GM12891 (cell line): ENCODE results near the gene ETF1.

Experiments
- POLR2A ChIP-seq: IDR thresholded peaks from 2 replicates; pipeline ENCODE4 v1.6.1; 2011; ENCODE audit warnings: low read depth, low read length, control low read depth
- TAF1 ChIP-seq: IDR thresholded peaks from 2 replicates; pipeline ENCODE4 v1.6.1; 2011; ENCODE audit warnings: low read depth, low read length, control low read depth

DNA sequence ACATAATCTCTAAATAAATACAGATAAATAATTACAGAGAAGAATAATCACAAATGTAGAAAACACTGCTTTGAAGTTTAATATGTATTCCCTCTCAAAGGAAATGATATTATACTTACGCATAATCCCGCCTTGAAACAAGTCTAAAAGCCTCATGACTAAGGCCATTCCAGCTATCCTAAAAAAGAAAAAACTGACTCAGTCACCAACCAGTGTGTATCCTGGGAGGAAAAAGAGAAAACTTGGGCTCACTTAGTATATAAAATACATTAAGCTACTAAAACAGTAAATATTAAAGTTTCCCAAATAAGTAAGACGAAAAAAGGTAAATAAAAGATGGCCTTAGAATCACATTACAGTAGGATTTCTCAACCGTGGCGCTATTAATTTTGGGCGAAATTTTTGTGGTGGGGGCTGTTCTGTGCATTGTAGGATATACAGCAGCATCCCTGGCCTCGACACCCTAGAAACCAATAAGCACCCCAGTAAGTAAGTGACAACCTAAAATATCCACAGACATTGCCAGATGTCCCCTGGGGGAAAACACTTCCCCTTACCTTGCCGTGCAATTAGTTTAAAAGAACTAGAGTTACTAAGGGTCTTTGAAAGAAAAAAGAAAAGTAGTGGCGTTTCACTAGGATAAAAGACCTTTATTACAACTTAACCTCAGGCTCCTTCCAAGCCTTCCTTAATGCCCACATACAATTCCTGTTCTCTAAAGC is 31.1 kb upstream of the ETF1 start:
- no peak for TF ChIP-seq POLR2A
- TF ChIP-seq TAF1, result no peak
